Measurements from ENCODE around the gene RERE. TPM values are rescaled to one million over a fixed set of nuclear protein-coding genes. Genes with fewer than 3 reads are reported as not detected.
"Not testable (repeated sequence)": the region's sequence is repeated elsewhere in the genome, so short reads cannot be mapped to it uniquely, and the experiment has no call there.

The RERE gene
- total RNA-seq, 1 donor from 2014 or later = 19.2 TPM

GRCh38 chr1:8384088-8384487 is 433.4 kb downstream of the RERE start:
- TF ChIP-seq CTCF (IDR thresholded peaks at IDR 0.05; ENCODE audit: insufficient read depth, low read length, severe bottlenecking) = no peak
- FAIRE-seq (no peak), DNase-seq (ENCODE audit: low read depth) (no peak)
- Histone ChIP-seq H3K4me3 (ENCODE audit: low read depth, low read length) (no peak overlapping the region), H3K36me3 (ENCODE audit: control insufficient read depth, insufficient read depth, low read length) (no peaks in the 10 kb centered on the region), H3K27me3 (ENCODE audit: control insufficient read depth, insufficient read depth, low read length) (no peaks in the 10 kb centered on the region)

GRCh38 chr1:8382608-8383505 is 434.6 kb downstream of the RERE start:
- FAIRE-seq = no peak
- no peaks in the 10 kb centered on the region for H3K36me3 ChIP-seq (ENCODE audit: control insufficient read depth, insufficient read depth, low read length)
- no peak for TF ChIP-seq CTCF (IDR thresholded peaks at IDR 0.05; ENCODE audit: insufficient read depth, low read length, severe bottlenecking)

GRCh38 chr1:8382051-8382505 is 435.4 kb downstream of the RERE start:
- no peak for TF ChIP-seq CTCF (IDR thresholded peaks at IDR 0.05; ENCODE audit: insufficient read depth, low read length, severe bottlenecking)
- H3K27me3 ChIP-seq (ENCODE audit: control insufficient read depth, insufficient read depth, low read length) = no peaks in the 10 kb centered on the region
- DNase-seq (ENCODE audit: low read depth) = no peak
- H3K4me3 ChIP-seq (ENCODE audit: low read depth, low read length) = no peak overlapping the region
- FAIRE-seq = no peak
- H3K36me3 ChIP-seq (ENCODE audit: control insufficient read depth, insufficient read depth, low read length) = no peaks in the 10 kb centered on the region

More at GRCh38 chr1:8382608-8383505, 434.6 kb downstream of the RERE start:
- no peak overlapping the region for H3K4me3 ChIP-seq (ENCODE audit: low read depth, low read length)
- no peaks in the 10 kb centered on the region for H3K27me3 ChIP-seq (ENCODE audit: control insufficient read depth, insufficient read depth, low read length)
- no peak for DNase-seq (ENCODE audit: low read depth)

GRCh38 chr1:8381618-8382017 is 435.8 kb downstream of the RERE start:
- peak; percentile 80 for DNase-seq (ENCODE audit: low read depth)
- TF ChIP-seq CTCF (IDR thresholded peaks at IDR 0.05; ENCODE audit: insufficient read depth, low read length, severe bottlenecking) = no peak
- Histone ChIP-seq H3K27me3 (ENCODE audit: control insufficient read depth, insufficient read depth, low read length) (no peaks in the 10 kb centered on the region), H3K36me3 (ENCODE audit: control insufficient read depth, insufficient read depth, low read length) (no peaks in the 10 kb centered on the region), H3K4me3 (ENCODE audit: low read depth, low read length) (no peak overlapping the region)
- no peak for FAIRE-seq

GRCh38 chr1:8380310-8380709 is 437.1 kb downstream of the RERE start:
- DNase-seq (ENCODE audit: low read depth); FAIRE-seq; H3K36me3 ChIP-seq (ENCODE audit: control insufficient read depth, insufficient read depth, low read length): not testable (repeated sequence)

GRCh38 chr1:8379513-8380186 is 437.8 kb downstream of the RERE start:
- DNase-seq (ENCODE audit: low read depth) = no peak
- Histone ChIP-seq H3K4me3 (ENCODE audit: low read depth, low read length) (no peak overlapping the region), H3K27me3 (ENCODE audit: control insufficient read depth, insufficient read depth, low read length) (no peaks in the 10 kb centered on the region), H3K36me3 (ENCODE audit: control insufficient read depth, insufficient read depth, low read length) (no peaks in the 10 kb centered on the region)
- TF ChIP-seq CTCF (IDR thresholded peaks at IDR 0.05; ENCODE audit: insufficient read depth, low read length, severe bottlenecking) = no peak
- FAIRE-seq = no peak

More at GRCh38 chr1:8380310-8380709, 437.1 kb downstream of the RERE start:
- H3K27me3 ChIP-seq (ENCODE audit: control insufficient read depth, insufficient read depth, low read length); H3K4me3 ChIP-seq (ENCODE audit: low read depth, low read length): not testable (repeated sequence)

Data from bronchial epithelial cell (primary cell).